K562 (cell line): ENCODE data around the gene SYT6.

Experiments used
- CBX8 ChIP-seq: fragments of 200-600 bp; sonication (generic); IDR thresholded peaks from 2 replicates; pipeline ENCODE4 v1.6.1; 2012; ENCODE audit warnings: borderline replicate concordance, mixed run types, low read depth, mild to moderate bottlenecking, moderate library complexity, mixed read lengths, low read length, control low read depth, inconsistent platforms; ENCODE audit not compliant: poor library complexity, severe bottlenecking; ENCODE audit errors: extremely low read depth
- MEF2D ChIP-seq: conservative IDR thresholded peaks from 2 replicates; pipeline ENCODE4 v1.6.1; 2016; ENCODE audit warnings: low read depth, missing genetic modification characterization, missing compliant biosample characterization
- NFXL1 ChIP-seq: fragments of 450-650 bp; formaldehyde crosslinking; IDR thresholded peaks from 2 replicates; pipeline ENCODE4 v1.4.0; 2021; ENCODE audit warnings: mild to moderate bottlenecking
- PHF21A ChIP-seq: fragments of 450-650 bp; IDR thresholded peaks from 2 replicates; pipeline ENCODE4 v1.6.1; 2017; ENCODE audit warnings: low read depth, borderline replicate concordance
- POLR2A ChIP-seq: fragments of 450-650 bp; conservative IDR thresholded peaks from 2 replicates; pipeline ENCODE4 v1.6.1; 2016
- SP1 ChIP-seq: sonication (generic); formaldehyde crosslinking; IDR thresholded peaks from 2 replicates; pipeline ENCODE4 v1.8.1; 2022; ENCODE audit warnings: mild to moderate bottlenecking, missing genetic modification reagents
- TEAD4 ChIP-seq, 2 experiments: sonication (generic) in 1 of 2; formaldehyde crosslinking in 1 of 2; IDR thresholded peaks; 2 replicates each; pipeline versions ENCODE4 v1.6.1 to v1.8.0; 2012 to 2022; ENCODE audit warnings: borderline replicate concordance in 1 of 2, inconsistent platforms in 1 of 2, low read length in 1 of 2, mild to moderate bottlenecking in 1 of 2, missing genetic modification reagents in 1 of 2
- ZBTB1 ChIP-seq: sonication (generic); formaldehyde crosslinking; IDR thresholded peaks from 2 replicates; pipeline ENCODE4 v1.8.1; 2023; ENCODE audit warnings: missing genetic modification reagents, low read depth, mild to moderate bottlenecking, borderline replicate concordance
- TF ChIP-seq, protein P1 (sequence below): fragments of 250-450 bp; sonication (Bioruptor Pico); IDR thresholded peaks from 2 replicates; pipeline ENCODE4 v1.4.0; 2020; ENCODE audit warnings: mild to moderate bottlenecking, moderate library complexity
- TF ChIP-seq, protein P2 (sequence below): sonication (generic); formaldehyde crosslinking; IDR thresholded peaks from 2 replicates; pipeline ENCODE4 v1.8.0; 2022; ENCODE audit warnings: mild to moderate bottlenecking, missing genetic modification reagents
- TF ChIP-seq, protein P3 (sequence below): fragments of 250-450 bp; sonication (Bioruptor Pico); IDR thresholded peaks from 2 replicates; pipeline ENCODE4 v1.4.0; 2020; ENCODE audit warnings: mild to moderate bottlenecking, moderate library complexity
- TF ChIP-seq, protein P4 (sequence below), 3 experiments: IDR thresholded peaks in 2 of 3; conservative IDR thresholded peaks in 1 of 3; 2 replicates each; pipeline ENCODE4 v1.5.1; 2011 to 2012; ENCODE audit warnings: low read length in 3 of 3, mild to moderate bottlenecking in 3 of 3, control low read depth in 2 of 3, improper control_type of control experiment in 1 of 3, inconsistent platforms in 1 of 3, low read depth in 1 of 3, mixed read lengths in 1 of 3, moderate library complexity in 1 of 3; ENCODE audit not compliant: insufficient read depth in 2 of 3
- TF ChIP-seq, protein P5 (sequence below): sonication (generic); formaldehyde crosslinking; IDR thresholded peaks from 2 replicates; pipeline ENCODE4 v1.8.1; 2023; ENCODE audit warnings: mild to moderate bottlenecking, missing genetic modification reagents

DNA sequence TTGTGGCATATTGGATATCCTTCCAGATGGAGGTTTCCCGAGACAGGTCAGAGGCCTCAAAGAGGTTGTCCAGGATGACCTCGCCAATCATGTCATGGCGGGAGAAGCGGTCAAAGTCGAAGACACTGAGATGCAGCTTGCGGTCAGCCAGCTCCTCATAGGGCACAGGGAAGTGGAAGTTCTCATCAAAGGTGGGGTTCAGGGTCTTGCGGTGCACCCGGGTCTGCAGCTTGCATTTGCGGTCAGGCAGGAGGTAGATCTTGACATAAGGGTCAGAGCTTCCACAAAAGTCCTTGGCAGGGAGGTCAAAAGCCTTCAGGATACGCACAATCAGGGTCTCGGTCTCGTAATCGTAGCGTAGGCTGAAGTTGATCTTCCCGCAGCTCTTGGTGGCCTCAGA is 16.2 kb downstream of the SYT6 start:
- TF ChIP-seq ZBTB1 (CRISPR knock-in tag) (no peak), PHF21A (no peak), POLR2A (no peak), NFXL1 (CRISPR knock-in tag) (no peak), MEF2D (tag) (no peak), SP1 (CRISPR knock-in tag) (no peak), CBX8 (no peak), TEAD4 (IDR thresholded peaks at IDR 0.05; ENCODE audit: low read length) (no peak), TEAD4 (CRISPR knock-in tag; IDR thresholded peaks at IDR 0.05; ENCODE audit: borderline replicate concordance) (no peak)
- TF ChIP-seq, protein P1, sequence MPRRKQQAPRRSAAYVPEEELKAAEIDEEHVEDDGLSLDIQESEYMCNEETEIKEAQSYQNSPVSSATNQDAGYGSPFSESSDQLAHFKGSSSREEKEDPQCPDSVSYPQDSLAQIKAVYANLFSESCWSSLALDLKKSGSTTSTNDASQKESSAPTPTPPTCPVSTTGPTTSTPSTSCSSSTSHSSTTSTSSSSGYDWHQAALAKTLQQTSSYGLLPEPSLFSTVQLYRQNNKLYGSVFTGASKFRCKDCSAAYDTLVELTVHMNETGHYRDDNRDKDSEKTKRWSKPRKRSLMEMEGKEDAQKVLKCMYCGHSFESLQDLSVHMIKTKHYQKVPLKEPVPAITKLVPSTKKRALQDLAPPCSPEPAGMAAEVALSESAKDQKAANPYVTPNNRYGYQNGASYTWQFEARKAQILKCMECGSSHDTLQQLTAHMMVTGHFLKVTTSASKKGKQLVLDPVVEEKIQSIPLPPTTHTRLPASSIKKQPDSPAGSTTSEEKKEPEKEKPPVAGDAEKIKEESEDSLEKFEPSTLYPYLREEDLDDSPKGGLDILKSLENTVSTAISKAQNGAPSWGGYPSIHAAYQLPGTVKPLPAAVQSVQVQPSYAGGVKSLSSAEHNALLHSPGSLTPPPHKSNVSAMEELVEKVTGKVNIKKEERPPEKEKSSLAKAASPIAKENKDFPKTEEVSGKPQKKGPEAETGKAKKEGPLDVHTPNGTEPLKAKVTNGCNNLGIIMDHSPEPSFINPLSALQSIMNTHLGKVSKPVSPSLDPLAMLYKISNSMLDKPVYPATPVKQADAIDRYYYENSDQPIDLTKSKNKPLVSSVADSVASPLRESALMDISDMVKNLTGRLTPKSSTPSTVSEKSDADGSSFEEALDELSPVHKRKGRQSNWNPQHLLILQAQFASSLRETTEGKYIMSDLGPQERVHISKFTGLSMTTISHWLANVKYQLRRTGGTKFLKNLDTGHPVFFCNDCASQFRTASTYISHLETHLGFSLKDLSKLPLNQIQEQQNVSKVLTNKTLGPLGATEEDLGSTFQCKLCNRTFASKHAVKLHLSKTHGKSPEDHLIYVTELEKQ (CRISPR knock-in tag): no peak
- TF ChIP-seq, protein P2, sequence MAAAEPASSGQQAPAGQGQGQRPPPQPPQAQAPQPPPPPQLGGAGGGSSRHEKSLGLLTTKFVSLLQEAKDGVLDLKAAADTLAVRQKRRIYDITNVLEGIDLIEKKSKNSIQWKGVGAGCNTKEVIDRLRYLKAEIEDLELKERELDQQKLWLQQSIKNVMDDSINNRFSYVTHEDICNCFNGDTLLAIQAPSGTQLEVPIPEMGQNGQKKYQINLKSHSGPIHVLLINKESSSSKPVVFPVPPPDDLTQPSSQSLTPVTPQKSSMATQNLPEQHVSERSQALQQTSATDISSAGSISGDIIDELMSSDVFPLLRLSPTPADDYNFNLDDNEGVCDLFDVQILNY (CRISPR knock-in tag): no peak
- TF ChIP-seq, protein P3, sequence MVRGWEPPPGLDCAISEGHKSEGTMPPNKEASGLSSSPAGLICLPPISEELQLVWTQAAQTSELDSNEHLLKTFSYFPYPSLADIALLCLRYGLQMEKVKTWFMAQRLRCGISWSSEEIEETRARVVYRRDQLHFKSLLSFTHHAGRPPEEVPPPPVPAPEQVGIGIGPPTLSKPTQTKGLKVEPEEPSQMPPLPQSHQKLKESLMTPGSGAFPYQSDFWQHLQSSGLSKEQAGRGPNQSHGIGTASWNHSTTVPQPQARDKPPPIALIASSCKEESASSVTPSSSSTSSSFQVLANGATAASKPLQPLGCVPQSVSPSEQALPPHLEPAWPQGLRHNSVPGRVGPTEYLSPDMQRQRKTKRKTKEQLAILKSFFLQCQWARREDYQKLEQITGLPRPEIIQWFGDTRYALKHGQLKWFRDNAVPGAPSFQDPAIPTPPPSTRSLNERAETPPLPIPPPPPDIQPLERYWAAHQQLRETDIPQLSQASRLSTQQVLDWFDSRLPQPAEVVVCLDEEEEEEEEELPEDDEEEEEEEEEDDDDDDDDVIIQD (CRISPR knock-in tag): no peak
- TF ChIP-seq, protein P4, sequence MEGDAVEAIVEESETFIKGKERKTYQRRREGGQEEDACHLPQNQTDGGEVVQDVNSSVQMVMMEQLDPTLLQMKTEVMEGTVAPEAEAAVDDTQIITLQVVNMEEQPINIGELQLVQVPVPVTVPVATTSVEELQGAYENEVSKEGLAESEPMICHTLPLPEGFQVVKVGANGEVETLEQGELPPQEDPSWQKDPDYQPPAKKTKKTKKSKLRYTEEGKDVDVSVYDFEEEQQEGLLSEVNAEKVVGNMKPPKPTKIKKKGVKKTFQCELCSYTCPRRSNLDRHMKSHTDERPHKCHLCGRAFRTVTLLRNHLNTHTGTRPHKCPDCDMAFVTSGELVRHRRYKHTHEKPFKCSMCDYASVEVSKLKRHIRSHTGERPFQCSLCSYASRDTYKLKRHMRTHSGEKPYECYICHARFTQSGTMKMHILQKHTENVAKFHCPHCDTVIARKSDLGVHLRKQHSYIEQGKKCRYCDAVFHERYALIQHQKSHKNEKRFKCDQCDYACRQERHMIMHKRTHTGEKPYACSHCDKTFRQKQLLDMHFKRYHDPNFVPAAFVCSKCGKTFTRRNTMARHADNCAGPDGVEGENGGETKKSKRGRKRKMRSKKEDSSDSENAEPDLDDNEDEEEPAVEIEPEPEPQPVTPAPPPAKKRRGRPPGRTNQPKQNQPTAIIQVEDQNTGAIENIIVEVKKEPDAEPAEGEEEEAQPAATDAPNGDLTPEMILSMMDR (IDR thresholded peaks at IDR 0.05 in 2 of 3, conservative IDR thresholded peaks at IDR 0.05 in 1 of 3; ENCODE audit: insufficient read depth in 2 of 3, low read depth in 1 of 3, low read length in 3 of 3): no peak
- TF ChIP-seq, protein P5, sequence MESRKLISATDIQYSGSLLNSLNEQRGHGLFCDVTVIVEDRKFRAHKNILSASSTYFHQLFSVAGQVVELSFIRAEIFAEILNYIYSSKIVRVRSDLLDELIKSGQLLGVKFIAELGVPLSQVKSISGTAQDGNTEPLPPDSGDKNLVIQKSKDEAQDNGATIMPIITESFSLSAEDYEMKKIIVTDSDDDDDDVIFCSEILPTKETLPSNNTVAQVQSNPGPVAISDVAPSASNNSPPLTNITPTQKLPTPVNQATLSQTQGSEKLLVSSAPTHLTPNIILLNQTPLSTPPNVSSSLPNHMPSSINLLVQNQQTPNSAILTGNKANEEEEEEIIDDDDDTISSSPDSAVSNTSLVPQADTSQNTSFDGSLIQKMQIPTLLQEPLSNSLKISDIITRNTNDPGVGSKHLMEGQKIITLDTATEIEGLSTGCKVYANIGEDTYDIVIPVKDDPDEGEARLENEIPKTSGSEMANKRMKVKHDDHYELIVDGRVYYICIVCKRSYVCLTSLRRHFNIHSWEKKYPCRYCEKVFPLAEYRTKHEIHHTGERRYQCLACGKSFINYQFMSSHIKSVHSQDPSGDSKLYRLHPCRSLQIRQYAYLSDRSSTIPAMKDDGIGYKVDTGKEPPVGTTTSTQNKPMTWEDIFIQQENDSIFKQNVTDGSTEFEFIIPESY (CRISPR knock-in tag): no peak
